Psoas muscle (tissue), 8 donors: ENCODE results near the gene TRAF2. TPM values are rescaled to one million over a fixed set of nuclear protein-coding genes. Genes with fewer than 3 reads are reported as not detected.

Source experiments
- ATAC-seq, 4 donors: fragments of 200-7000 bp; cut with Tn5 transposase; one replicate each; pipeline ENCODE4 v1.9.1; 2020; ENCODE audit warnings: moderate library complexity in 3 of 4, mild to moderate bottlenecking in 2 of 4
- DNase-seq, 2 donors: peaks; one replicate each; pipeline ENCODE4 v3.0.0-alpha.2; 2020
- H3K27ac ChIP-seq: fragments of 200-600 bp; one replicate; pipeline ENCODE4 v1.8.0; 2022
- H3K27me3 ChIP-seq, 3 donors: fragments of 200-600 bp in 1 of 3; one replicate each; pipeline versions ENCODE4 v1.6.1 to v1.8.0; 2013 to 2022; ENCODE audit warnings: low read length in 2 of 3, mild to moderate bottlenecking in 2 of 3, moderate library complexity in 1 of 3; ENCODE audit not compliant: insufficient read depth in 3 of 3
- H3K36me3 ChIP-seq, 2 donors: fragments of 200-600 bp in 1 of 2; one replicate each; pipeline versions ENCODE4 v1.6.1 to v1.8.0; 2013 to 2022; ENCODE audit warnings: low read depth in 1 of 2, mild to moderate bottlenecking in 1 of 2, moderate library complexity in 1 of 2; ENCODE audit not compliant: insufficient read depth in 1 of 2
- H3K4me1 ChIP-seq: fragments of 200-600 bp; one replicate; pipeline ENCODE4 v1.8.0; 2022
- H3K4me3 ChIP-seq: fragments of 200-600 bp; one replicate; pipeline ENCODE4 v1.8.0; 2022; ENCODE audit warnings: mild to moderate bottlenecking
- H3K9me3 ChIP-seq: fragments of 200-600 bp; one replicate; pipeline ENCODE4 v1.8.0; 2022
- WGBS, 3 donors: extraction: QIAGEN DNeasy Blood & Tissue Kit; methylation state at CpG; one replicate each; pipeline versions ENCODE4 v1.1.6 to v1.1.7; 2013; 5-methylcytosine and 5-hydroxymethylcytosine counted together
- intact Hi-C, 2 donors: fragments of 100-400 bp; cut with DNase I; formaldehyde crosslinking; loops; one replicate each; pipeline versions ENCODE4 v1.11.0 to v1.14.2; 2022
- polyA plus RNA-seq, 3 donors: library from polyadenylated mRNA; stranded (reverse); fragments of 200-250 nt; gene quantifications; one replicate each; pipeline ENCODE4 v1.2.3, GENCODE V29; 2013
- total RNA-seq, 4 donors: library from RNA; stranded (reverse); fragmentation: NEBNext Ultra II Directional in 2 of 4; extraction: Animal tissue kit (Norgen Biotek cat#: 25700) in 2 of 4; gene quantifications; one replicate each; pipeline versions ENCODE4 v1.2.1 to v1.2.4, GENCODE V29; 2021 to 2023
- TF ChIP-seq, protein P1 (sequence below): fragments of 200-600 bp; IDR thresholded peaks from one replicate; pipeline ENCODE4 v1.8.0; 2022; ENCODE audit warnings: antibody characterized with exemption
- donor health status: healthy with polysubstance abuse.
- donor health status: DM: no; HTN: no; CAD: no; lungs with moderate emphysema.
- donor health status: Bipolar disorder and iron deficiency.
- donor health status: healthy.
- donor health status: DM: yes; HTN: yes; CAD: no.
- donor health status: DM: no; HTN: no; CAD: no.
- donor health status: DM: no; HTN: no; CAD: no.
- donor health status: DM: yes; HTN: yes; CAD: no.

The TRAF2 gene
- total and polyA plus RNA-seq, 7 donors: 5.4 to 15.9 (median 10.3) TPM

DNA sequence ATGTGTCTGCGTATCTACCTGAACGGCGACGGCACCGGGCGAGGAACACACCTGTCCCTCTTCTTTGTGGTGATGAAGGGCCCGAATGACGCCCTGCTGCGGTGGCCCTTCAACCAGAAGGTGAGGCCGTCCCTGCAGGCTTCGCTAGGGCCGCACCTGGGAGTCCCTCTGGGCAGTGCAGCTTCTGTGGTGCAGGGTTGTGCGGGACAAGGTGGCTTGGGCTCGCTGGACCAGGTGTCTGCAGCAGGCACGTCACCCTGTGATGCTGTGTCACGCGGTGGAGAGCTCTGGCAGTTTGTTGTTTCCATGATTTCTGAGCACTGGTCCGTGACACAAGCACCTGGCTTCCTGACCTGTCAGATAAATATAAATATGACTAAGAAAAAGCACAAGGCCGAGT, 37.6 kb downstream of the TRAF2 start:
- no peaks in the 10 kb centered on the region for H3K27me3 ChIP-seq
- 94 to 98% (median 96%) methylated on average over 19 of the region's 19 CpGs for WGBS, 3 donors
- ATAC-seq: no peak
- no peaks in the 10 kb centered on the region for H3K9me3 ChIP-seq
- DNase-seq: no peak
- TF ChIP-seq, protein P1, sequence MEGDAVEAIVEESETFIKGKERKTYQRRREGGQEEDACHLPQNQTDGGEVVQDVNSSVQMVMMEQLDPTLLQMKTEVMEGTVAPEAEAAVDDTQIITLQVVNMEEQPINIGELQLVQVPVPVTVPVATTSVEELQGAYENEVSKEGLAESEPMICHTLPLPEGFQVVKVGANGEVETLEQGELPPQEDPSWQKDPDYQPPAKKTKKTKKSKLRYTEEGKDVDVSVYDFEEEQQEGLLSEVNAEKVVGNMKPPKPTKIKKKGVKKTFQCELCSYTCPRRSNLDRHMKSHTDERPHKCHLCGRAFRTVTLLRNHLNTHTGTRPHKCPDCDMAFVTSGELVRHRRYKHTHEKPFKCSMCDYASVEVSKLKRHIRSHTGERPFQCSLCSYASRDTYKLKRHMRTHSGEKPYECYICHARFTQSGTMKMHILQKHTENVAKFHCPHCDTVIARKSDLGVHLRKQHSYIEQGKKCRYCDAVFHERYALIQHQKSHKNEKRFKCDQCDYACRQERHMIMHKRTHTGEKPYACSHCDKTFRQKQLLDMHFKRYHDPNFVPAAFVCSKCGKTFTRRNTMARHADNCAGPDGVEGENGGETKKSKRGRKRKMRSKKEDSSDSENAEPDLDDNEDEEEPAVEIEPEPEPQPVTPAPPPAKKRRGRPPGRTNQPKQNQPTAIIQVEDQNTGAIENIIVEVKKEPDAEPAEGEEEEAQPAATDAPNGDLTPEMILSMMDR: no peak
- no peak overlapping the region for H3K27ac ChIP-seq
- H3K4me3 ChIP-seq: no peak overlapping the region
- H3K36me3 ChIP-seq: peaks cover 0 to 56% of the 10 kb centered on the region in 2 donors
- H3K4me1 ChIP-seq: peaks cover 40% of the 10 kb centered on the region
- intact Hi-C loops: no loop called here

DNA sequence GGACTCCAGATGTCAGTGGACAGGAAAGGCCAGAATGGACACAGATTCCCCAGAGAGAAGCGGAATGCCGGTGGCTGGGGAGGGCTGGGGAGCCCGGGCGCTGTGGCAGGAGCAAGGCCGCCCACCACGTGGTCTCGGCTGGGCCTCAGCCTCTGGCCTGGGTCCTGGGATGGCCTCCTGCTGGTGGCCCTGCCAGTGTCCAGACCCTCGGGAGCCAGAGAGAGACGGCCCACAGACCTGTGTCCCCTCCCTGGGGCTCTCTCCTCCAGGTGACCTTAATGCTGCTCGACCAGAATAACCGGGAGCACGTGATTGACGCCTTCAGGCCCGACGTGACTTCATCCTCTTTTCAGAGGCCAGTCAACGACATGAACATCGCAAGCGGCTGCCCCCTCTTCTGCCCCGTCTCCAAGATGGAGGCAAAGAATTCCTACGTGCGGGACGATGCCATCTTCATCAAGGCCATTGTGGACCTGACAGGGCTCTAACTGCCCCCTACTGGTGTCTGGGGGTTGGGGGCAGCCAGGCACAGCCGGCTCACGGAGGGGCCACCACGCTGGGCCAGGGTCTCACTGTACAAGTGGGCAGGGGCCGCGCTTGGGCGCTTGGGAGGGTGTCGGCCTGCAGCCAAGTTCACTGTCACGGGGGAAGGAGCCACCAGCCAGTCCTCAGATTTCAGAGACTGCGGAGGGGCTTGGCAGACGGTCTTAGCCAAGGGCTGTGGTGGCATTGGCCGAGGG, 39.3 kb downstream of the TRAF2 start:
- H3K27me3 ChIP-seq: no peaks in the 10 kb centered on the region
- H3K4me3 ChIP-seq: no peak overlapping the region
- WGBS, 3 donors: 66 to 72% (median 70%) methylated on average over 33 of the region's 33 CpGs
- H3K36me3 ChIP-seq: peaks cover 0 to 46% of the 10 kb centered on the region in 2 donors
- peak overlapping the region; percentile 98 for H3K27ac ChIP-seq
- H3K9me3 ChIP-seq: no peaks in the 10 kb centered on the region
- TF ChIP-seq, protein P1: no peak
- intact Hi-C loops: loop anchor here (5.0 kb wide), 3 partner anchors 58 to 78 kb away; partner anchors contain the start of genes EDF1 (in 1 of the 2), MAMDC4 (in 1 of the 2) and PHPT1 (in 1 of the 2)
- peaks cover 56% of the 10 kb centered on the region for H3K4me1 ChIP-seq
- DNase-seq: no peak
- ATAC-seq: no peak

DNA sequence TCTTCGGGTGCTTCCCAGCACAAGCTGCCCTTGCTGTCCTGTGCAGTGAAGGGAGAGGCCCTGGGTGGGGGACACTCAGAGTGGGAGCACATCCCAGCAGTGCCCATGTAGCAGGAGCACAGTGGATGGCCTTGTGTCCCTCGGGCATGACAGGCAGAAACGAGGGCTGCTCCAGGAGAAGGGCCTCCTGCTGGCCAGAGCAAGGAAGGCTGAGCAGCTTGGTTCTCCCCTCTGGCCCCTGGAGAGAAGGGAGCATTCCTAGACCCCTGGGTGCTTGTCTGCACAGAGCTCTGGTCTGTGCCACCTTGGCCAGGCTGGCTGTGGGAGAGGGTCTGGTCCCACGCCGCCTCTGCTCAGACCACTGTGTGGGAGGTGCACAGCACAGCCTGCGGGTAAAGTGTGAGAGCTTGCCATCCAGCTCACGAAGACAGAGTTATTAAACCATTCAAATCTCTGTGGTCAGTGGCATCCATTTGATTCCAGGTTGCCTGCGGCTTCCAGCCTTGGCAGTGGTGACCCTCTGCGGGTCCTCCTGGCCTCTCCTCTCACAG, 39.9 kb downstream of the TRAF2 start:
- ATAC-seq (no peak), DNase-seq (no peak)
- H3K4me1 ChIP-seq: peaks cover 56% of the 10 kb centered on the region
- 86 to 93% (median 87%) methylated on average over 8 to 9 of the region's 9 CpGs for WGBS, 3 donors
- H3K9me3 ChIP-seq: no peaks in the 10 kb centered on the region
- no peak overlapping the region for H3K4me3 ChIP-seq
- intact Hi-C loops: loop anchor here (5.0 kb wide), 3 partner anchors 59 to 79 kb away; partner anchors contain the start of genes EDF1 (in 1 of the 2), MAMDC4 (in 1 of the 2) and PHPT1 (in 1 of the 2)
- TF ChIP-seq, protein P1: no peak
- H3K27me3 ChIP-seq: no peaks in the 10 kb centered on the region
- peaks cover 0 to 40% of the 10 kb centered on the region in 2 donors for H3K36me3 ChIP-seq
- peak overlapping the region; percentile 98 for H3K27ac ChIP-seq

DNA sequence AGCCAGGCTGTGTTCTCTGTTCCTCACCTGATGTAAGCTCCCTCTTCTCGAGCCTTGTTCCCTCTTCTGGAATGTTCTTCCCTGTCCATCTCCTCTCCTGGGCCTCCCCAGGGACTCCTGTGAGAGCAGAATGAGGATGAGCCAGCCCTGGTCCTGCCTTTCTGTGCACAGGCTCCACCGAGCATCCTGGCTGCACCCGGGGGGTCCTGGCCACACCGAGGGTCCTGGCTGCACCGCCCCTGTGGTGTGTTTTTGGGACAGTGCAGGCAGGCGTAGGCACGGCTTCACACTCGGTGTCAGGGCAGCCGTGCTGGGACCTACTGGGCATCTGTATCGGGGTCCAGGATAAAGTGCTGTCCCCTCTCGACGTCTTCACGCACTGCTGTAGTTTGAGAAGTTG, 40.4 kb downstream of the TRAF2 start:
- no peak for ATAC-seq
- peaks cover 56% of the 10 kb centered on the region for H3K4me1 ChIP-seq

More for the DNA sequence above, 40.4 kb downstream of the TRAF2 start:
- no peak overlapping the region for H3K4me3 ChIP-seq
- no peak for DNase-seq
- 90 to 92% (median 91%) methylated on average over 13 of the region's 13 CpGs for WGBS, 3 donors
- H3K36me3 ChIP-seq: peaks cover 0 to 37% of the 10 kb centered on the region in 2 donors
- TF ChIP-seq, protein P1: no peak
- intact Hi-C loops: loop anchor here (5.0 kb wide), 3 partner anchors 59 to 79 kb away; partner anchors contain the start of genes EDF1 (in 1 of the 2), MAMDC4 (in 1 of the 2) and PHPT1 (in 1 of the 2)
- no peaks in the 10 kb centered on the region for H3K9me3 ChIP-seq
- H3K27ac ChIP-seq: peak overlapping the region; percentile 98
- no peaks in the 10 kb centered on the region for H3K27me3 ChIP-seq
